ENCODE measurements around the gene HEY2. TPM values are rescaled to one million over a fixed set of nuclear protein-coding genes. Genes with fewer than 3 reads are reported as not detected.

HEY2 gene
- total and polyA plus RNA-seq, 10 of the 15 experiments (the other 5 are each of a cell fraction or from before 2014, with no cell fraction given), result 0.01 to 0.32 (median 0.08) TPM; not detected in 4

DNA sequence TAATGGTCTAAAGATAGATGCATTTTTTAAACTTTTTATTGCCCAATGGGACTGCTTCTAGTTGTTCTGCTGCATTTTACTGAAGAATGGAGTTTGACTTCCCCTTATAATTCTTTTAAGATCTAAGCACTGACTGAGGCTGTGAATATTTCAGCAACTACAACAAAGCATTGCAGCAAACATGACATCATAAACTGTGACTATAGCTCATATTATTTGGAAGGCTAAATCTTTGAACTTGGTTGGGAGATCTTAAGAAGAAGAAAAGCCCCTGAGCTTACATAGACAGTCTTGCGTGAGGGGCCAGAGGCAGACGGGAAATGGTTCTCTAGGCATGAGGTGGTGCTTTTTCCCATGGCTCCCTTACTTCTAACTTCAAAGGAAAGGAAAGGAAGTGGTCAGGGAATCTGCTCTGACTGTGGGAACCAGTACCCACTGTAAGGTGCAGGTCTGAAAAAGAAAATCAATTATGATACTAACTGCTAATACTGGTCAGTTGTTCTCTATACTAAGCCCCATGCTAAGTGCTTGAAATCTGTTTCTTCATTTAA, 14.8 kb downstream of the HEY2 start (continued):
- TF ChIP-seq, protein P1, sequence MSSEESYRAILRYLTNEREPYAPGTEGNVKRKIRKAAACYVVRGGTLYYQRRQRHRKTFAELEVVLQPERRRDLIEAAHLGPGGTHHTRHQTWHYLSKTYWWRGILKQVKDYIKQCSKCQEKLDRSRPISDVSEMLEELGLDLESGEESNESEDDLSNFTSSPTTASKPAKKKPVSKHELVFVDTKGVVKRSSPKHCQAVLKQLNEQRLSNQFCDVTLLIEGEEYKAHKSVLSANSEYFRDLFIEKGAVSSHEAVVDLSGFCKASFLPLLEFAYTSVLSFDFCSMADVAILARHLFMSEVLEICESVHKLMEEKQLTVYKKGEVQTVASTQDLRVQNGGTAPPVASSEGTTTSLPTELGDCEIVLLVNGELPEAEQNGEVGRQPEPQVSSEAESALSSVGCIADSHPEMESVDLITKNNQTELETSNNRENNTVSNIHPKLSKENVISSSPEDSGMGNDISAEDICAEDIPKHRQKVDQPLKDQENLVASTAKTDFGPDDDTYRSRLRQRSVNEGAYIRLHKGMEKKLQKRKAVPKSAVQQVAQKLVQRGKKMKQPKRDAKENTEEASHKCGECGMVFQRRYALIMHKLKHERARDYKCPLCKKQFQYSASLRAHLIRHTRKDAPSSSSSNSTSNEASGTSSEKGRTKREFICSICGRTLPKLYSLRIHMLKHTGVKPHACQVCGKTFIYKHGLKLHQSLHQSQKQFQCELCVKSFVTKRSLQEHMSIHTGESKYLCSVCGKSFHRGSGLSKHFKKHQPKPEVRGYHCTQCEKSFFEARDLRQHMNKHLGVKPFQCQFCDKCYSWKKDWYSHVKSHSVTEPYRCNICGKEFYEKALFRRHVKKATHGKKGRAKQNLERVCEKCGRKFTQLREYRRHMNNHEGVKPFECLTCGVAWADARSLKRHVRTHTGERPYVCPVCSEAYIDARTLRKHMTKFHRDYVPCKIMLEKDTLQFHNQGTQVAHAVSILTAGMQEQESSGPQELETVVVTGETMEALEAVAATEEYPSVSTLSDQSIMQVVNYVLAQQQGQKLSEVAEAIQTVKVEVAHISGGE (CRISPR knock-in tag; IDR thresholded peaks at IDR 0.05), result no peak
- TF ChIP-seq MYC (IDR thresholded peaks at IDR 0.05; ENCODE audit: insufficient read depth, insufficient read length, insufficient replicate concordance, low read length, severe bottlenecking) (no peak), EED (IDR thresholded peaks at IDR 0.05; ENCODE audit: low read depth) (0 out of 2 replicates have a peak, but pooled peaks have one; percentile 51)

DNA sequence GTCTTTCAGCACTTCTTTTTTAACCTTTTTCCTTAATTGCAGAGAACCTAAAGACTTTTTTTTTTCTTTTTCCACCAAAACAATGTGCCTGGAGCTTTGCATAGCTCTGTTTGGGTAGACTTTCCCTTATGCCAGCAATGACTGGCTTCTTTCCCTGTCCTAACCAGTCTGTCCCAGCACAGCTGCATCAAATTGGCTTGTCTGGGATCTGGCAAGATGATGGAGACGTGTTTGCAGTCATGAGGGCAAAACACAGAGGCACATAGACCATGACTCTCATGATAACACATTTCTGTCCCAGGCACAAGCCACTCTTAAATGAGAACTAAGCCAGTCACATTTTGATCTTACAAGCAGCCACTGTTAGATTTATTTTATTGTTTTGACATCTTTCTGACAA, 16.5 kb downstream of the HEY2 start:
- H3K36me3 ChIP-seq (ENCODE audit: control insufficient read depth in 2 of 2, insufficient read depth in 2 of 2, low read length in 1 of 2), result no peaks in the 10 kb centered on the region
- BruUV-seq (replicated peaks), result no TSS peak
- no peaks in the 10 kb centered on the region for H3K4me1 ChIP-seq (ENCODE audit: control insufficient read depth, insufficient read depth, low read length)
- ATAC-seq, result no peak
- 0% methylated on average over 1 of the region's 1 CpG for WGBS (ENCODE audit: insufficient coverage, insufficient replicate concordance, low lambda C conversion rate, missing lambda C conversion rate)
- ChIA-PET RAD21 (ENCODE audit: unreplicated experiment) (interaction anchor here (0.6 to 1.3 kb wide), 3 partner anchors 9 to 464 kb away, joined by 3 to 4 read pairs (median 3); partner anchors contain the start of gene HDDC2), SMC1A (ENCODE audit: uncharacterized antibody, unreplicated experiment) (interaction anchor here (1.1 to 5.8 kb wide), 4 partner anchors 9 to 465 kb away, joined by 3 to 49 read pairs (median 3); no protein-coding TSS in a partner anchor), CTCF (interaction anchor here (3.1 to 7.5 kb wide), 2 partner anchors 12 to 453 kb away, joined by 19 to 116 read pairs; no protein-coding TSS in a partner anchor), POLR2A (interaction anchor here (0.6 kb wide), 1 partner anchor 428 kb away, joined by 3 read pairs; no protein-coding TSS in a partner anchor)
- FAIRE-seq, result no peak
- no peaks in the 10 kb centered on the region for H3K79me2 ChIP-seq (ENCODE audit: control insufficient read depth, insufficient read depth, low read length)
- DNase-seq (ENCODE audit: low read depth, low spot score), result no peak
- H3K9ac ChIP-seq (ENCODE audit: control insufficient read depth, insufficient read depth, low read length), result no peak overlapping the region
- H4K20me1 ChIP-seq (ENCODE audit: control insufficient read depth, insufficient read depth), result no peaks in the 10 kb centered on the region
- H2AFZ ChIP-seq (ENCODE audit: control insufficient read depth, low read depth, low read length), result no peak overlapping the region
- H3K27ac ChIP-seq (ENCODE audit: control insufficient read depth, insufficient read depth), result no peak overlapping the region
- no peaks in the 10 kb centered on the region for H3K27me3 ChIP-seq (replicated peaks in 1 of 2; ENCODE audit: control insufficient read depth in 2 of 2, insufficient read depth in 2 of 2, low read length in 1 of 2)
- no peak overlapping the region for H3K4me3 ChIP-seq
- in situ Hi-C loops (cut with MboI) (loop anchor here (5.0 to 25.0 kb wide), 5 partner anchors 241 to 1346 kb away; partner anchors contain the start of genes RSPO3 and TPD52L1), intact Hi-C loops (cut with micrococcal nuclease; ENCODE audit: unreplicated experiment) (loop anchor here (10.0 kb wide), 2 partner anchors 571 to 611 kb away; partner anchors contain the start of gene TPD52L1)
- no peak overlapping the region for H3K4me2 ChIP-seq (ENCODE audit: control insufficient read depth, insufficient read depth)
- H3K9me3 ChIP-seq (replicated peaks; ENCODE audit: control insufficient read depth, insufficient read depth, low read length), result no peaks in the 10 kb centered on the region
- TF ChIP-seq NFXL1 (IDR thresholded peaks at IDR 0.05; ENCODE audit: borderline replicate concordance) (no peak), JUND (IDR thresholded peaks at IDR 0.05; ENCODE audit: low read depth, low read length) (no peak), MEF2A (IDR thresholded peaks at IDR 0.05; ENCODE audit: insufficient read depth, low read depth, low read length) (no peak), HCFC1 (IDR thresholded peaks at IDR 0.05; ENCODE audit: low read length) (no peak), ZNF384 (IDR thresholded peaks at IDR 0.05; ENCODE audit: borderline replicate concordance, low read depth, low read length) (no peak), ZSCAN29 (IDR thresholded peaks at IDR 0.05) (no peak), SMC3 (IDR thresholded peaks at IDR 0.05; ENCODE audit: borderline replicate concordance, low read length) (no peak)
- TF ChIP-seq, protein P2, sequence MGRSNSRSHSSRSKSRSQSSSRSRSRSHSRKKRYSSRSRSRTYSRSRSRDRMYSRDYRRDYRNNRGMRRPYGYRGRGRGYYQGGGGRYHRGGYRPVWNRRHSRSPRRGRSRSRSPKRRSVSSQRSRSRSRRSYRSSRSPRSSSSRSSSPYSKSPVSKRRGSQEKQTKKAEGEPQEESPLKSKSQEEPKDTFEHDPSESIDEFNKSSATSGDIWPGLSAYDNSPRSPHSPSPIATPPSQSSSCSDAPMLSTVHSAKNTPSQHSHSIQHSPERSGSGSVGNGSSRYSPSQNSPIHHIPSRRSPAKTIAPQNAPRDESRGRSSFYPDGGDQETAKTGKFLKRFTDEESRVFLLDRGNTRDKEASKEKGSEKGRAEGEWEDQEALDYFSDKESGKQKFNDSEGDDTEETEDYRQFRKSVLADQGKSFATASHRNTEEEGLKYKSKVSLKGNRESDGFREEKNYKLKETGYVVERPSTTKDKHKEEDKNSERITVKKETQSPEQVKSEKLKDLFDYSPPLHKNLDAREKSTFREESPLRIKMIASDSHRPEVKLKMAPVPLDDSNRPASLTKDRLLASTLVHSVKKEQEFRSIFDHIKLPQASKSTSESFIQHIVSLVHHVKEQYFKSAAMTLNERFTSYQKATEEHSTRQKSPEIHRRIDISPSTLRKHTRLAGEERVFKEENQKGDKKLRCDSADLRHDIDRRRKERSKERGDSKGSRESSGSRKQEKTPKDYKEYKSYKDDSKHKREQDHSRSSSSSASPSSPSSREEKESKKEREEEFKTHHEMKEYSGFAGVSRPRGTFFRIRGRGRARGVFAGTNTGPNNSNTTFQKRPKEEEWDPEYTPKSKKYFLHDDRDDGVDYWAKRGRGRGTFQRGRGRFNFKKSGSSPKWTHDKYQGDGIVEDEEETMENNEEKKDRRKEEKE (IDR thresholded peaks at IDR 0.05), result no peak
- TF ChIP-seq, protein P3, sequence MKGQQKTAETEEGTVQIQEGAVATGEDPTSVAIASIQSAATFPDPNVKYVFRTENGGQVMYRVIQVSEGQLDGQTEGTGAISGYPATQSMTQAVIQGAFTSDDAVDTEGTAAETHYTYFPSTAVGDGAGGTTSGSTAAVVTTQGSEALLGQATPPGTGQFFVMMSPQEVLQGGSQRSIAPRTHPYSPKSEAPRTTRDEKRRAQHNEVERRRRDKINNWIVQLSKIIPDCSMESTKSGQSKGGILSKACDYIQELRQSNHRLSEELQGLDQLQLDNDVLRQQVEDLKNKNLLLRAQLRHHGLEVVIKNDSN (IDR thresholded peaks at IDR 0.05; ENCODE audit: borderline replicate concordance, extremely low read length, insufficient read depth, low read depth, low read length), result no peak
